Smooth muscle cell (in vitro differentiated cells): ENCODE measurements around the gene MSI2. TPM values are rescaled to one million over a fixed set of nuclear protein-coding genes. Genes with fewer than 3 reads are reported as not detected.
A peak's percentile ranks its signal among the peaks of the same experiment; 100 is the strongest.

Experiments used
- DNase-seq: peaks from one replicate; lab custom pipeline; 2025; ENCODE audit not compliant: unreplicated experiment; lab: John Stamatoyannopoulos, UW
- H2AFZ ChIP-seq: fragments of 200-600 bp; sonication (generic); 2 replicates; pipeline ENCODE4 v1.6.0; 2016; ENCODE audit warnings: antibody characterized with exemption, low read depth, mild to moderate bottlenecking
- H3F3A ChIP-seq: fragments of 200-600 bp; sonication (generic); 2 replicates; pipeline ENCODE4 v1.6.0; 2017; ENCODE audit warnings: antibody characterized with exemption, low read depth
- H3K27ac ChIP-seq: fragments of 200-600 bp; sonication (generic); 2 replicates; pipeline ENCODE4 v1.5.1; 2016; ENCODE audit warnings: low read depth, mild to moderate bottlenecking
- H3K27me3 ChIP-seq: fragments of 200-600 bp; sonication (generic); 2 replicates; pipeline ENCODE4 v1.6.1; 2016; ENCODE audit warnings: low read depth, mild to moderate bottlenecking
- H3K36me3 ChIP-seq: fragments of 200-600 bp; sonication (generic); 2 replicates; pipeline ENCODE4 v1.5.1; 2016; ENCODE audit warnings: low read depth
- H3K4me1 ChIP-seq: fragments of 200-600 bp; sonication (generic); 2 replicates; pipeline ENCODE4 v1.5.1; 2016; ENCODE audit warnings: low read depth
- H3K4me2 ChIP-seq: fragments of 200-600 bp; sonication (generic); 2 replicates; pipeline ENCODE4 v1.6.0; 2016; ENCODE audit warnings: mild to moderate bottlenecking
- H3K4me3 ChIP-seq: fragments of 200-600 bp; sonication (generic); 2 replicates; pipeline ENCODE4 v1.5.1; 2016; ENCODE audit warnings: mild to moderate bottlenecking
- H3K79me2 ChIP-seq: fragments of 200-600 bp; sonication (generic); 2 replicates; pipeline ENCODE4 v1.6.0; 2016; ENCODE audit warnings: low read depth, mild to moderate bottlenecking
- H3K9ac ChIP-seq: fragments of 200-600 bp; sonication (generic); 2 replicates; pipeline ENCODE4 v1.6.0; 2016; ENCODE audit warnings: low read depth
- H3K9me3 ChIP-seq: fragments of 200-600 bp; sonication (generic); replicated peaks from 2 replicates; pipeline ENCODE4 v1.5.1; 2016; ENCODE audit warnings: low read depth
- H4K20me1 ChIP-seq: fragments of 200-600 bp; sonication (generic); 2 replicates; pipeline ENCODE4 v1.6.0; 2016; ENCODE audit warnings: low read depth
- CTCF ChIP-seq: fragments of 200-600 bp; sonication (generic); IDR thresholded peaks from 2 replicates; pipeline ENCODE4 v1.5.1; 2017; ENCODE audit warnings: borderline replicate concordance, mild to moderate bottlenecking, antibody characterized with exemption; ENCODE audit not compliant: insufficient read depth, poor library complexity, severe bottlenecking
- WGBS: methylation state at CpG from one replicate; pipeline ENCODE4 v1.1.7; 2016; ENCODE audit warnings: low lambda C conversion rate; 5-methylcytosine and 5-hydroxymethylcytosine counted together
- polyA plus RNA-seq: library from polyadenylated mRNA; unstranded; fragments of >200 nt; fragmentation: Nextera tagmentation; extraction: Ambion mirVana; gene quantifications from 2 replicates; pipeline ENCODE4 v1.2.1, GENCODE V29; 2016
- total RNA-seq: library from RNA; depleted of rRNA; stranded (reverse); fragments of >200 nt; gene quantifications from 2 replicates; pipeline ENCODE4 v1.2.3, GENCODE V29; 2014

Gene MSI2
- total and polyA plus RNA-seq, 2 experiments from 2014 or later = 5.7 to 36.5 TPM

GRCh38 chr17:57391076-57391825, 134.9 kb downstream of the MSI2 start:
- H3K27me3 ChIP-seq = no peaks in the 10 kb centered on the region
- no peak for DNase-seq
- H3K4me3 ChIP-seq = no peak overlapping the region
- peak overlapping the region; percentile 21 for H3K27ac ChIP-seq
- TF ChIP-seq CTCF = no peak
- H3K9me3 ChIP-seq = peaks cover 18% of the 10 kb centered on the region
- H3K36me3 ChIP-seq = no peaks in the 10 kb centered on the region
- H3F3A ChIP-seq = peaks cover 3% of the 10 kb centered on the region
- peaks cover 25% of the 10 kb centered on the region for H3K79me2 ChIP-seq
- 76% methylated on average over 11 of the region's 11 CpGs for WGBS
- no peak overlapping the region for H3K9ac ChIP-seq
- no peaks in the 10 kb centered on the region for H4K20me1 ChIP-seq
- H2AFZ ChIP-seq = no peak overlapping the region
- H3K4me1 ChIP-seq = peaks cover 9% of the 10 kb centered on the region
- no peak overlapping the region for H3K4me2 ChIP-seq

GRCh38 chr17:57391857-57392471, 135.6 kb downstream of the MSI2 start:
- Histone ChIP-seq H3K27ac (peak overlapping the region; percentile 21), H2AFZ (no peak overlapping the region), H3K9ac (no peak overlapping the region), H3K27me3 (no peaks in the 10 kb centered on the region), H3K36me3 (no peaks in the 10 kb centered on the region), H3K9me3 (peaks cover 18% of the 10 kb centered on the region), H4K20me1 (no peaks in the 10 kb centered on the region), H3K4me2 (no peak overlapping the region), H3K4me3 (no peak overlapping the region), H3K79me2 (peaks cover 23% of the 10 kb centered on the region), H3K4me1 (peaks cover 13% of the 10 kb centered on the region), H3F3A (peaks cover 3% of the 10 kb centered on the region)
- 87% methylated on average over 11 of the region's 11 CpGs for WGBS
- no peak for TF ChIP-seq CTCF
- DNase-seq = no peak

GRCh38 chr17:57393368-57393767, 137.0 kb downstream of the MSI2 start:
- H3K36me3 ChIP-seq = no peaks in the 10 kb centered on the region
- 96% methylated on average over 6 of the region's 6 CpGs for WGBS
- peaks cover 3% of the 10 kb centered on the region for H3F3A ChIP-seq
- H3K4me3 ChIP-seq = no peak overlapping the region
- no peaks in the 10 kb centered on the region for H4K20me1 ChIP-seq
- no peaks in the 10 kb centered on the region for H3K27me3 ChIP-seq
- no peak overlapping the region for H3K27ac ChIP-seq
- no peak for TF ChIP-seq CTCF
- peaks cover 9% of the 10 kb centered on the region for H3K9me3 ChIP-seq
- peaks cover 18% of the 10 kb centered on the region for H3K4me1 ChIP-seq
- H3K9ac ChIP-seq = no peak overlapping the region
- no peak overlapping the region for H3K4me2 ChIP-seq
- no peak for DNase-seq
- peaks cover 16% of the 10 kb centered on the region for H3K79me2 ChIP-seq
- no peak overlapping the region for H2AFZ ChIP-seq
